ENCODE measurements around the gene DCHS1. TPM values are rescaled to one million over a fixed set of nuclear protein-coding genes. Genes with fewer than 3 reads are reported as not detected.
"Not testable (repeated sequence)": the region's sequence is repeated elsewhere in the genome, so short reads cannot be mapped to it uniquely, and the experiment has no call there.

Gene DCHS1, protein sequence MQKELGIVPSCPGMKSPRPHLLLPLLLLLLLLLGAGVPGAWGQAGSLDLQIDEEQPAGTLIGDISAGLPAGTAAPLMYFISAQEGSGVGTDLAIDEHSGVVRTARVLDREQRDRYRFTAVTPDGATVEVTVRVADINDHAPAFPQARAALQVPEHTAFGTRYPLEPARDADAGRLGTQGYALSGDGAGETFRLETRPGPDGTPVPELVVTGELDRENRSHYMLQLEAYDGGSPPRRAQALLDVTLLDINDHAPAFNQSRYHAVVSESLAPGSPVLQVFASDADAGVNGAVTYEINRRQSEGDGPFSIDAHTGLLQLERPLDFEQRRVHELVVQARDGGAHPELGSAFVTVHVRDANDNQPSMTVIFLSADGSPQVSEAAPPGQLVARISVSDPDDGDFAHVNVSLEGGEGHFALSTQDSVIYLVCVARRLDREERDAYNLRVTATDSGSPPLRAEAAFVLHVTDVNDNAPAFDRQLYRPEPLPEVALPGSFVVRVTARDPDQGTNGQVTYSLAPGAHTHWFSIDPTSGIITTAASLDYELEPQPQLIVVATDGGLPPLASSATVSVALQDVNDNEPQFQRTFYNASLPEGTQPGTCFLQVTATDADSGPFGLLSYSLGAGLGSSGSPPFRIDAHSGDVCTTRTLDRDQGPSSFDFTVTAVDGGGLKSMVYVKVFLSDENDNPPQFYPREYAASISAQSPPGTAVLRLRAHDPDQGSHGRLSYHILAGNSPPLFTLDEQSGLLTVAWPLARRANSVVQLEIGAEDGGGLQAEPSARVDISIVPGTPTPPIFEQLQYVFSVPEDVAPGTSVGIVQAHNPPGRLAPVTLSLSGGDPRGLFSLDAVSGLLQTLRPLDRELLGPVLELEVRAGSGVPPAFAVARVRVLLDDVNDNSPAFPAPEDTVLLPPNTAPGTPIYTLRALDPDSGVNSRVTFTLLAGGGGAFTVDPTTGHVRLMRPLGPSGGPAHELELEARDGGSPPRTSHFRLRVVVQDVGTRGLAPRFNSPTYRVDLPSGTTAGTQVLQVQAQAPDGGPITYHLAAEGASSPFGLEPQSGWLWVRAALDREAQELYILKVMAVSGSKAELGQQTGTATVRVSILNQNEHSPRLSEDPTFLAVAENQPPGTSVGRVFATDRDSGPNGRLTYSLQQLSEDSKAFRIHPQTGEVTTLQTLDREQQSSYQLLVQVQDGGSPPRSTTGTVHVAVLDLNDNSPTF (N-terminal part only)
- 1.4 TPM for total RNA-seq

- ATAC-seq, result no peak
Observed at GRCh38 chr11:6655790-6656583, at the start of gene DCHS1. TSS of gene DCHS1 (minus strand) at chr11:6655809. CDS start at chr11:6641613, 14,196 bp downstream.

- ATAC-seq, result peak; percentile 86
Observed at GRCh38 chr11:6703247-6704063, 47.8 kb upstream of the DCHS1 start.

DNA sequence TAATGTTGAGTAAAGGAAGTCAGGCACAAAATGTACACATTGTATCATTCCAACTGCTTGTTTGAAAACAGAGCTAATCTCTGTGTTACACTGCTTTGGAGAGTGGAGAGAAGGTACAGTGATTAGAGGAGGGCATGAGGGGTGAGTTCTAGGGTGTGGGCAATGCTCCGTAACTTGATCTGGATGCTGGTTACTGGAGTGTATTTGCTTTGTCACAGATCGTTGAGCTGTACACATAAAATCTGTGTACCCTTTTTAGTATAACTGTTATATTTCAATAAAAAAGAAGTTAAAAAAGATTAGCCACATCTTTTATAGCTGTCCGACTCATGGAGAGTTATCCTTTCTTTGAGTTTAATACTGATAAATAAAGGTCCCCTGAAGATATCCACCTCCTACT, 46.3 kb upstream of the DCHS1 start:
- not testable (repeated sequence) for ATAC-seq

GRCh38 chr11:6695377-6695776, 39.8 kb upstream of the DCHS1 start:
- ATAC-seq, result peak; percentile 32

GRCh38 chr11:6694229-6694535, 38.6 kb upstream of the DCHS1 start:
- ATAC-seq, result no peak

DNA sequence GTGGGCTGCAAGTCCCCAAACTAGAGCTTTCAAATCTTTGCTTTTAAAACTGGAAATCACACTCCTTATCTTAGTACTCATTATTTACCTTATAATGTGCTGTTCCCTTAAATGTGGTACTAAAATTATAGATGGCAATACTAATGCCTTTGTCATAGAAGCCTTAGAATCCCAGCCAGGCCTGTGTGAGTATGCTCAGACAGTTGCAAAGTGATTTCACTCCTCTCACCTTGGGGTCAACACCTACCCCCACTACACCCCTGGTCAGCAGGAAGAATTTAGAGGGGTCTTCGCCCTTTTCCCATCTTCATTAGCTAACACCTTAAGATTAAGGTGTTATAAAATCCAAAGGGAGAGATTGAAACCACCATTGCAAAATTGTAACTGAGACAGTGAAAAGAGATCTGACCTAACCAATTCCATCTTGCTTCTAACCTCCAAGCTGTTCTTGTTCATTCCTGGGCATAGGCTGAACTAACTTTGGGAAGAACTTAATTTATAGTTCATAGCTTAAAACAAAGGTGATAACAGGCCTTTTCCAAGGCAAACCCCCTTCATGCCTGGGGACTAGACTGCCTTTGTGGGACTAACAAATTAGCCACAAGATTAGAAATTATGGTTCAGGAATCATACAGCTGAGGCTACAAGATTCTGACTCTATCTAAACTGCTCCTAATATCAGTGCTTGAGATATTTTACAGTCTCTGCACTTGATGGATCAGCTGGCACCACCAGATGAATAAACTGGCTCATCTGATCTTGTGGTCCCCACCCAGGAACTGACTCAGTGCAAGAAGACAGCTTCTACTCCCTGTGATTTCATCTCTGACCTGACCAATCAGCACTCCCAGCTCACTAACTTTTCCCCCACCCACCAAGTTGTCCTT, 38.0 kb upstream of the DCHS1 start:
- no peak for ATAC-seq

DNA sequence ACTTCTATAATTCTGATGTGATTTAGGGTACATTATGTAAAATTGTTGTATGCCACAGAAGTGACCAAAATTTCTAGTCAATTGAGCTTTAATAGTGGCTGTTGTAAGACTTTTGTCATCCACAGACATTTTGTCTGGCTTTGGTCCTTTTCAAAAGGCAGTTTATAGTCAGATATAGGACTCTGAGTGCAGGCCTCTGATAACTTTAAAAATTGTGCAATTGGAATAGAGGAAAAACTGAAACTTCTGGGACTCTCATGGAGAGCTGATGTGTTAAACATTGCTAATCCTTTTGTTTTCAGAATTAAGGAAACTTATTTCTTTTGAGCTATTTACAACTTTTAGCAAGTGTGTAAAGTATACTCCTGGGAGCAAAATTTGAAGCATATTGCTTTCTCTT, 36.5 kb upstream of the DCHS1 start:
- ATAC-seq, result no peak

DNA sequence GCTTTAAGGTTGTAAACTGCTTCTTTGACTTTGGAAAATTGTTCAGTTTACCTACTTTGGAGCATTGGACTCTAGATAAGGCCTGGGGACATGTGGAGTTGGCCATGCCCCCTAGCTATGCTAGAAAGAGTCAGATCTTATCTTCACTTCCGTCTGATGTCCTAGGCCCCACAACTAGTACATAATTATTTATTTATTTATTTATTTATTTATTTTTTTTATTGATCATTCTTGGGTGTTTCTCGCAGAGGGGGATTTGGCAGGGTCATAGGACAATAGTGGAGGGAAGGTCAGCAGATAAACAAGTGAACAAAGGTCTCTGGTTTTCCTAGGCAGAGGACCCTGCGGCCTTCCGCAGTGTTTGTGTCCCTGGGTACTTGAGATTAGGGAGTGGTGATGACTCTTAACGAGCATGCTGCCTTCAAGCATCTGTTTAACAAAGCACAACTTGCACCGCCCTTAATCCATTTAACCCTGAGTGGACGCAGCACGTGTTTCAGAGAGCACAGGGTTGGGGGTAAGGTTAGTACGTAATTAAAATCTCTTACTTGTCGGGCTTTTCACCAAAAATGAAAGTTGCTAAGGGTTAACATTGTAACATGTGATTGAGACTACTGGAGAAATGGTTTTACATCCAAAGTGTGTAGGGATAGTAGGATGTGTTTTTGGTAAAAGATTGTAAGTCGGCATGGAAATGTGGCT, 35.0 kb upstream of the DCHS1 start:
- not testable (repeated sequence) for ATAC-seq

DNA sequence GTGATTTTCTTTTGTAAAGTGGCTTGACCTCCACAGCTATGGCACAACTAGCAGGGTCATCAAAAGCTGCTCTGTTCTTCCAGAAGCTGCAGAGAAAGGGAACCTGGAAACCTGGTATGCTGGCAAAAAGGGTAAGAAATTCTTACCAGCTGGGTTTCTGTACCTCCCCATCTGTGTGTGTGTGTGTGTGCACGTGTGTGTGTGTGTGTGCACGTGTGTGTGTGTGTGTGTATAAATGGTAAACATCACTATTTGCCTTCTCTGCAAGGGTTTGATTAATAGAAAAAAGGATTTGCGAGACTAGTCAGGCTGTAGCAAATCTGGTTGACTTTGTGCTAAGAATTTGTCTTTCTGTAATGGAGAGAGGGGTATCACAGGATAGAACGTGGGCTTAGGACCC, 32.3 kb upstream of the DCHS1 start:
- no peak for ATAC-seq

- no peak for ATAC-seq
Observed at GRCh38 chr11:6686006-6686405, 30.4 kb upstream of the DCHS1 start.

DNA sequence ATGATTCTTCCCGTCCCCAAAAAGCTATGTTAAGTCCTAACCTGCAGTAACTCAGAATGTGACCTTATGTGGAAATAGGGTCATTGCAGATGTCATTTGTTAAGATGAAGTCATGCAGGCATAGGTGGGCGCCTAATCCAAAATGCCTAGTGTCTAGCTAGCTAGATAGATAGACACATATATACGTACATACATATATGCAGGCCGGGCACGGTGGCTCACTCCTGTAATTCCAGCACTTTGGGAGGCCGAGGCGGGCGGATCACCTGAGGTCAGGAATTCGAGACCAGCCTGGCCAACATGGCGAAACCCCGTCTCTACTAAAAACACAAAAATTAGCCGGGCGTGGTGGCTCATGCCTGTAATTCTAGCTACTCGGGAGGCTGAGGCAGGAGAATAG, 28.5 kb upstream of the DCHS1 start:
- not testable (repeated sequence) for ATAC-seq

DNA sequence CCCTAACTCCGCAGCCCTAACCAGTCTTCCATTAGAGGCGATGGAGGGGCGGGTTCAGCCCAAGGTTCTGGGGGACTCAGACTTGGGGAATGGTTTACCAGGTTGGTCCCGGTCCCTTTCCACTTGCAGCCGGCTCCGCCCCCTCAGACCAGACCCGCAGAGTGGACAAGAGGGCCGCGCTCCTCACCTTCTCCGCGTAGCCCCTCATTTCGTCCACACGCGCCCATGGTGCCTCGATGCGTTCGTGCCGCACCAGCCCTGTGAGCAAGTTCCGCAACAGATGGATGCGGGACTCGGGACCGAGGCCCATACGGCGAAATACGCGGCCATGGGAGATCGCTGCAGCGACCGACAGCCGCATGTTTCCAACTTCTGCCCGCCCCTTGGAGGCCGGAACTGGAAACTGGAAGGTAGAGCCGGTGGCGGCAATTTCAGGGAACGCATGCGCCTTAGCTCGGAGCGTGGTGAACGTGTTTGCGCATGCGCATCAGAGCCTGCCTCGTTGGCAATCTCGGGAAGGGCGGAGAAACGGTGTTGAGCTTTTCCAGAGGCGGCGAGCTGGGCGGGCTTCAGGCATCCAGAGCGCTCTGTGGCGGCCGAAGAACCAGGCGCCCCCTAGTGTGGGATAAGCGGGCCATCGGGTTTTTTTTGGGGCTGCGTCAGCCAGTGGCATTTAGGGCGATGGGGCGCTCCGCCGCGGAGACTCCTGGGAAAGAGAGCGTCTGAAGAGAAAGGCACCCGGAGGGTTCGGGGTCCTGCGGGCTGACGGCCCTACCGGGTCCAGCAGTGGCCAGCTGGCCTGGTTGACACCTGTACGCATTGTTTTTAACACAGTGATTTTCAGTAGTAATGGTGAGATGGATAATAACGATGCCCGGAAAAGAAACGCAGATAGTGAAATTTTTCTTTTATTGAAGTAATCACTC, 27.6 kb upstream of the DCHS1 start, which contains the start of gene MRPL17:
Gene MRPL17 (minus strand): TSS at position 405 of the 926 bp plus-strand sequence. CDS start 44 bp downstream, at position 361.
- ATAC-seq, result peak; percentile 100

DNA sequence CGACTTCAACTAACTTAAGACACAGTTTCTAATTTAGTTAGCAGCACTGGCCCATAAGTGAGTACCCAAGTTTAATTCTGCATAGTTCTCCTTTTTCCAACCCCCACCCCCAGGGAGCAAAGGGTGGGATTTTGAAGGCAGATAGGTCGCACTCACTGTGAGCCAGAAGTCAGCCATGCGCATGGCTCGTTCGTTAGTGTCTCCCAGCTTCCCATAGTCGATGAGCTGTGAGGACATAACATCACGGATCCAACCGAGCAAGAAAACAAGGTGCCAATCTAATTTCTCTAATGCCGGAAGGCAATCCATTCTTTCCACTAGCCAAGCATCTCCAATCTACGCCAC, 27.0 kb upstream of the DCHS1 start:
- ATAC-seq, result peak; percentile 4

DNA sequence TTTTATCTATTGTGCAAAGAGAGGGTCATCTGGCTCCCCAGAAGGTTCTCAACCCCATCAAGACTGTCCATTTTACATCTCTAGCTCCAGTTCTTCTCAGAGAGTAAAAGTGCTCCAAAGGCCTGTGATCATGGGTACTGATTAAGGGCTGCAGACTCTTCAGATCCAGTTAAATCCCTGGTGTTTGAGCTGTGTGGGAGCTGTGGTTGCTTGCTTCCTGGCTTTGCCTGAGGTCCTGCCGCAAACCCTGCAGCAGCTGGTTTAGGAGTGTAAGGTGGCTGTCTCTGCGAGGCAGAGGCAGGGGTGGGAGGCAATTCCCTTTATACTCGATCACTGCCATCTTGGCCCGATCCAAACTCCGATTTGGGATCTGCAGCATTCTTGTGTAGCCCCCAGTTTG, 26.3 kb upstream of the DCHS1 start:
- ATAC-seq, result no peak

DNA sequence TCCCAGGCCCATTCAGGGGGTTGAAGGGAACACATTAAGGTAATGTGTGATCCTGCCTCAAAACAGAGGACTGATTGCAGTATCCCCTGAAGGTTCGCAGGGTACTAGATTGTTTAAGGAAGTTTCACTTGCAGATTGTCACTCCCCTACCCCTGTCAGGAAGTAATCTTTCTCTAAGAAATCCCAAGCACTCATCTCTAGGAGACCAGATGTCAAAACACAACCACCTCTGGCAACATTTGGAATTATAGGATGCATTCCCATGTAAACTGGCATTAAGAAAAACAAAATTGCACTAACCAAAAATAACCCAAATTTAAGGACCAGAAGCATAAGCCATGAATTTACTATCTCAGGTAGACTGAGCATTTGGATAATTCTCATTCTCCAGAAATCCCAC, 25.9 kb upstream of the DCHS1 start:
- ATAC-seq, result no peak

DNA sequence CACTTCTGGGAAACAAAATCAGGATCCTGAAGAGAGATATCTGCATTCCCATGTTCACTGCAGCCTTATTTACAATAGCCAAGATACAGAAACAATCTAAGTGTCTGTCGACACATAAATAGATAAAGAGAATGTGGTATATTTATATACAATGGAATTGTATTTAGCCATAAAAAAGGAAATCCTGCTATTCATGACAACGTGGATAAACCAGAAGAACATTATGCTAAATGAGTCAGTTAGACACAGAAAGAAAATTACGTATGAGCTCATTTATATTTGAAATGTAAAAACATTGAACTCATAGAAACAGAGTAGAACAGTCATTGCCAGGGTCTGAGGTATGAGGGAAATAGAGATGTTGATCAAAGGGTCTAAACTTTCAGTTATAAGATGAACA, 21.4 kb upstream of the DCHS1 start:
- no peak for ATAC-seq

DNA sequence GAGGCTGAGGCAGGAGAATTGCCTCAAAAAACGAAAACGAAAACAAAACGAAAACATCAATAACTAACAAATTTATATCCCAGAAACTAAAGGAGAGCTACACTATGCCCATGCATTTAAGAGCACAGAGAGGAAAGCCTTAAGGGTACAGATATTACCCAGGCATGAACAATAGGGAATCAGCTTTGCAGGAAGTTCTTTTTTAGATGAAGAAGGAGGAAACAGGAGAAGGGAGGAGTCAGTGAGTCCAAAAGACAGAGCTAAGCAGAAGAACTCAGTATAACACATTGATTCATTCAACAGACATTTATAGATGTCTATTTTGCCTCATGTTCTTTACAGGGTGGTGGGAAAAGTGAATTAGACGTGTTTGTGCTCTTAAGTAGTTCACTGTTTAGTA, 19.3 kb upstream of the DCHS1 start:
- no peak for ATAC-seq

GRCh38 chr11:6674219-6674597, 18.6 kb upstream of the DCHS1 start:
- no peak for ATAC-seq

Measured in esophagus mucosa (tissue), 1 donor.